PC-3 (cell line): ENCODE results near the gene AGAP1. TPM values are rescaled to one million over a fixed set of nuclear protein-coding genes. Genes with fewer than 3 reads are reported as not detected.

Experiments used
- ATAC-seq: fragments of 200-7000 bp; cut with Tn5 transposase; 2 replicates; pipeline ENCODE4 v1.9.1; 2020; ENCODE audit warnings: mild to moderate bottlenecking, moderate library complexity
- BruUV-seq: library from RNA; stranded (reverse); fragments of 400-500 nt; replicated peaks from 2 replicates; lab custom pipeline; 2021; lab: Mats Ljungman, UMichigan
- CTCF ChIA-PET: fragments of 300-600 bp; sonication (Branson Sonifier 250); formaldehyde crosslinking; loops from one replicate; lab custom pipeline; 2022; ENCODE audit warnings: antibody characterized with exemption; lab: Charles Lee
- POLR2A ChIA-PET: fragments of 300-600 bp; sonication (Branson Sonifier 250); formaldehyde crosslinking; loops from one replicate; lab custom pipeline; 2022; ENCODE audit warnings: antibody characterized with exemption; ENCODE audit not compliant: unreplicated experiment; lab: Charles Lee
- DNase-seq: peaks from one replicate; pipeline ENCODE4 v3.0.0-alpha.2; 2015
- H2AFZ ChIP-seq: fragments of 300-600 bp; sonication (generic); 2 replicates; pipeline ENCODE4 v1.6.0; 2016; ENCODE audit warnings: antibody characterized with exemption, low read length
- H3F3A ChIP-seq: fragments of 300-600 bp; sonication (generic); one replicate; pipeline ENCODE4 v1.6.0; 2017; ENCODE audit warnings: antibody characterized with exemption, low read length, control low read depth, mild to moderate bottlenecking; ENCODE audit not compliant: unreplicated experiment
- H3K27ac ChIP-seq: fragments of 300-600 bp; sonication (generic); 2 replicates; pipeline ENCODE4 v1.5.1; 2016; ENCODE audit warnings: mild to moderate bottlenecking, low read length
- H3K27me3 ChIP-seq: fragments of 300-600 bp; sonication (generic); 2 replicates; pipeline ENCODE4 v1.6.1; 2016; ENCODE audit warnings: low read length, mixed read lengths
- H3K36me3 ChIP-seq: fragments of 300-600 bp; sonication (generic); 2 replicates; pipeline ENCODE4 v1.6.1; 2016; ENCODE audit warnings: low read depth, mixed run types, low read length, mixed read lengths
- H3K4me1 ChIP-seq: fragments of 300-600 bp; sonication (generic); 2 replicates; pipeline ENCODE4 v1.5.1; 2016; ENCODE audit warnings: low read length; ENCODE audit not compliant: insufficient read depth
- H3K4me2 ChIP-seq: fragments of 300-600 bp; sonication (generic); 2 replicates; pipeline ENCODE4 v1.6.0; 2016; ENCODE audit warnings: low read length
- H3K4me3 ChIP-seq: fragments of 300-600 bp; sonication (generic); 2 replicates; pipeline ENCODE4 v1.5.1; 2016; ENCODE audit warnings: mild to moderate bottlenecking, low read length, mixed read lengths
- H3K79me2 ChIP-seq: fragments of 300-600 bp; sonication (generic); 2 replicates; pipeline ENCODE4 v1.6.1; 2017; ENCODE audit warnings: low read length, mixed read lengths
- H3K9ac ChIP-seq: fragments of 300-600 bp; sonication (generic); 2 replicates; pipeline ENCODE4 v1.6.0; 2016; ENCODE audit warnings: mild to moderate bottlenecking, low read length
- H3K9me2 ChIP-seq: fragments of 300-600 bp; sonication (generic); replicated peaks from 2 replicates; pipeline ENCODE4 v1.6.1; 2016; ENCODE audit warnings: mixed run types, low read length, mixed read lengths
- H3K9me3 ChIP-seq: fragments of 300-600 bp; sonication (generic); 2 replicates; pipeline ENCODE4 v1.6.1; 2016; ENCODE audit warnings: low read length, mixed read lengths
- H4K20me1 ChIP-seq: fragments of 300-600 bp; sonication (generic); 2 replicates; pipeline ENCODE4 v1.6.1; 2016; ENCODE audit warnings: low read length, mixed read lengths
- EZH2 ChIP-seq: fragments of 300-600 bp; sonication (generic); IDR thresholded peaks from one replicate; pipeline ENCODE4 v1.6.1; 2017; ENCODE audit warnings: antibody characterized with exemption, mild to moderate bottlenecking, low read length; ENCODE audit not compliant: unreplicated experiment
- EZH2phosphoT487 ChIP-seq: fragments of 300-600 bp; sonication (generic); IDR thresholded peaks from 2 replicates; pipeline ENCODE4 v1.6.1; 2018; ENCODE audit warnings: mild to moderate bottlenecking, antibody characterized with exemption, low read length, borderline replicate concordance
- intact Hi-C: fragments of 100-400 bp; cut with micrococcal nuclease; formaldehyde crosslinking; loops from 2 replicates; pipeline ENCODE4 v1.9.0; 2023
- total RNA-seq: library from RNA; depleted of rRNA; stranded (reverse); fragments of >200 nt; gene quantifications from 2 replicates; pipeline ENCODE4 v1.2.3, GENCODE V29; 2014
- TF ChIP-seq, protein P1 (sequence below): fragments of 300-600 bp; sonication (generic); conservative IDR thresholded peaks from 2 replicates; pipeline ENCODE4 v1.5.1; 2017; ENCODE audit warnings: antibody characterized with exemption, low read depth, mild to moderate bottlenecking, low read length

The AGAP1 gene
- total RNA-seq, 1 experiment from 2014 or later, result 31.0 TPM

DNA sequence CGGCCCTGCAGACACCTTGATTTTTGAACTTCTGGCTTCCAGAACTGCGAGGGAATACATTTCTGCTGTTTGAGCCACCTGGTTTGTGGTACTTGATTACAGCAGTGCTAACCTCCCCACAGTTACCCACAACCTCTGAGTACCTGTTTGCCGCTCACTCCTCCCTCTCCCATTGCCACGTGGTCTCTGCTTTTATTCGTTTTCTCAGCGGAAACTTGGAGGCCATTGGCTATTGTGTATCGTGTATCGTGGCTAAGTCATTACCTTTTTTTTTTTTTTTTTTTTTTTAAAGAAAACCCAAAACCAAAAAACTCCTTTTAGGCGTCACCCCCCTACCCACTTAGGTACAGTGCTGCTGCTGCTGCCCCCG is 90.8 kb downstream of the AGAP1 start:
- no TSS peak for BruUV-seq
- ChIA-PET POLR2A (no interaction called here), CTCF (no interaction called here)
- Histone ChIP-seq H3K9ac (no peak overlapping the region), H3K9me2 (no peaks in the 10 kb centered on the region), H3K4me1 (no peaks in the 10 kb centered on the region), H3K4me3 (no peak overlapping the region), H3K9me3 (no peaks in the 10 kb centered on the region), H3K36me3 (no peaks in the 10 kb centered on the region), H2AFZ (no peak overlapping the region), H3K27me3 (no peaks in the 10 kb centered on the region), H3K4me2 (no peak overlapping the region), H3K79me2 (peaks cover 83% of the 10 kb centered on the region), H4K20me1 (peaks cover 10% of the 10 kb centered on the region; the same call in 1 of the 2 replicates), H3F3A (no peaks in the 10 kb centered on the region), H3K27ac (no peak overlapping the region)
- no peak for ATAC-seq
- TF ChIP-seq EZH2phosphoT487 (no peak), EZH2 (no peak)
- TF ChIP-seq, protein P1, sequence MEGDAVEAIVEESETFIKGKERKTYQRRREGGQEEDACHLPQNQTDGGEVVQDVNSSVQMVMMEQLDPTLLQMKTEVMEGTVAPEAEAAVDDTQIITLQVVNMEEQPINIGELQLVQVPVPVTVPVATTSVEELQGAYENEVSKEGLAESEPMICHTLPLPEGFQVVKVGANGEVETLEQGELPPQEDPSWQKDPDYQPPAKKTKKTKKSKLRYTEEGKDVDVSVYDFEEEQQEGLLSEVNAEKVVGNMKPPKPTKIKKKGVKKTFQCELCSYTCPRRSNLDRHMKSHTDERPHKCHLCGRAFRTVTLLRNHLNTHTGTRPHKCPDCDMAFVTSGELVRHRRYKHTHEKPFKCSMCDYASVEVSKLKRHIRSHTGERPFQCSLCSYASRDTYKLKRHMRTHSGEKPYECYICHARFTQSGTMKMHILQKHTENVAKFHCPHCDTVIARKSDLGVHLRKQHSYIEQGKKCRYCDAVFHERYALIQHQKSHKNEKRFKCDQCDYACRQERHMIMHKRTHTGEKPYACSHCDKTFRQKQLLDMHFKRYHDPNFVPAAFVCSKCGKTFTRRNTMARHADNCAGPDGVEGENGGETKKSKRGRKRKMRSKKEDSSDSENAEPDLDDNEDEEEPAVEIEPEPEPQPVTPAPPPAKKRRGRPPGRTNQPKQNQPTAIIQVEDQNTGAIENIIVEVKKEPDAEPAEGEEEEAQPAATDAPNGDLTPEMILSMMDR, result no peak
- intact Hi-C loops, result no loop called here
- DNase-seq, result no peak

DNA sequence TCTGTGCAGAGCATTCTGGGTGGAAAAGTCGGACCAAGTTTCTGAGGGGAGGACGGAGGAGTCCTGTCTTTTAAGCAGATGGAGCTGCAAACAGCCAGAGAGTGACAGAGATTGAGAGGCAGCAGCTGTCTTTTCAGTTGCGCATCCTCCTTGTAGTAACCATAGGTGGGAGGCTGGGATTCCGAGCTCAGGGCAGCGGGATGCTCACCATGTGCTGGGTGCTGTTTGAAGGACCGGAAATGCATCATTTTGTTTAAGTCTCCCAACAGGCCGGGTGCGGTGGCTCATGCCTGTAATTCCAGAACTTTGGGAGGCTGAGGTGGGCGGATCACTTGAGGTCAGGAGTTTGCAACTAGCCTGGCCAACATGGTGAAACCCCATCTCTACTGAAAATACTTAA is 93.4 kb downstream of the AGAP1 start:
- no peaks in the 10 kb centered on the region for H3K9me3 ChIP-seq
- no peak overlapping the region for H3K27ac ChIP-seq
- no TSS peak for BruUV-seq
- H3K27me3 ChIP-seq, result no peaks in the 10 kb centered on the region
- no peak overlapping the region for H3K4me2 ChIP-seq
- no peaks in the 10 kb centered on the region for H3K4me1 ChIP-seq
- no peaks in the 10 kb centered on the region for H3K36me3 ChIP-seq
- H3K9ac ChIP-seq, result no peak overlapping the region
- H4K20me1 ChIP-seq, result 0 out of 2 replicates have a peak, but pooled peaks cover 5% of the 10 kb centered on the region
- TF ChIP-seq, protein P1, result no peak
- TF ChIP-seq EZH2, result no peak
- no peaks in the 10 kb centered on the region for H3K9me2 ChIP-seq
- no peak overlapping the region for H2AFZ ChIP-seq
- no peak overlapping the region for H3K4me3 ChIP-seq
- no peak for DNase-seq
- ATAC-seq, result no peak
- ChIA-PET CTCF (interaction anchor here (0.6 kb wide), 1 partner anchor 451 kb away, joined by 4 read pairs; no protein-coding TSS in a partner anchor), POLR2A (no interaction called here)
- intact Hi-C loops, result no loop called here
- H3F3A ChIP-seq, result no peaks in the 10 kb centered on the region
- peaks cover 65% of the 10 kb centered on the region for H3K79me2 ChIP-seq

DNA sequence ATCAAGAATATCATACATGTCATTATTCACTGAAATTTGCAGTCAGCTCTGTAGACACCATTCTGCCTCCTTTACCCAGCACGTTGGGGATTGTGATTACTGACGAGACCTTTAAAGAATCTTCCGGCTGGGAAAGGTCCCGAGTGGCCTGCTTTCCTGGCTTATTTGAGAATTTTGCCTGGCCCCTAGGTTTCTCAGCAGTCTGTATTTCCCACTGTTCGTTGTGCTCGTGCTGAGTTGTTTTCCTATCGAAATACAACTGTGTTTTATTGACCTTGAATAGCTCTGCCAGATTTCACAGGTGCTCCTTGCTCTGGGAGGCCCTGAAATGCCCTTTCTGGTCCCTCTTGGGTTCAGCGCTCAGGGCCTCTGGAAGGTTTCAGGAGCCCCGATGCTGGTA is 94.9 kb downstream of the AGAP1 start:
- intact Hi-C loops, result no loop called here
- Histone ChIP-seq H3F3A (no peaks in the 10 kb centered on the region), H4K20me1 (no peaks in the 10 kb centered on the region), H3K79me2 (peaks cover 68% of the 10 kb centered on the region), H3K4me3 (no peak overlapping the region), H3K9me2 (no peaks in the 10 kb centered on the region), H3K4me2 (no peak overlapping the region), H3K4me1 (no peaks in the 10 kb centered on the region), H3K9ac (no peak overlapping the region), H3K27me3 (no peaks in the 10 kb centered on the region), H3K27ac (no peak overlapping the region), H2AFZ (no peak overlapping the region), H3K9me3 (no peaks in the 10 kb centered on the region), H3K36me3 (no peaks in the 10 kb centered on the region)
- ATAC-seq (no peak), DNase-seq (no peak)
- POLR2A ChIA-PET, result no interaction called here
- BruUV-seq, result no TSS peak
- TF ChIP-seq, protein P1, result no peak
- TF ChIP-seq EZH2 (no peak), EZH2phosphoT487 (no peak)
- CTCF ChIA-PET, result interaction anchor here (0.6 kb wide), 1 partner anchor 93 kb away, joined by 3 read pairs; no protein-coding TSS in a partner anchor
